Measurements from ENCODE around the gene RAD51B. TPM values are rescaled to one million over a fixed set of nuclear protein-coding genes. Genes with fewer than 3 reads are reported as not detected.

Gene RAD51B
- total RNA-seq, 4 donors from 2014 or later = 8.9 to 30.3 (median 10.4) TPM

DNA sequence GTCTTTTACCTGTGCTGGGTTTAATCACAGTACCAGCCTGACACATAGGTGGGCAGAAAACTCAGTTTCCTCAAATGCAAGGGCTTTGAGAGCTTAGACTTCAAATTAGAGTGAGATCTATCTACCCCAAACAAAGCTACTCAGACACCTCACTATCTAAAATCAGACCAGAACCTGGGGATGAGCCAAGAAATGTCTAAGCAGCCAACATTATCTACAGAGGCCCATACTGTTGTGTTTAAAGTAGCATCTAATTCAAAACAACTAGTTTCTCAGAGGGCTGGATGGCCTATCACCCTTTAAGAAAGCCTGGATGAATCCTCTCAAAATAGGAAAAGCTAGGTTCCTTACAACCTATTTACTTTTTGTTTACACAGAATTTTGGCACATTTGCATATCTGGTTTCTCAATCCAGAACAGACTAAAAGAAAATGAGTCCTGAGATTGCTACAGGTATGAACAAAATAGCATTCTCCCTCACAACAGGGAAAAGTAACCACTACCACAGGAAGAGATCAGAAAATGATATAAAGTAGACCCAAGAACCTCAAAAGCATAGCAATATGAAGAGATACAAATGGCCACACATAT lies 830.9 kb downstream of the RAD51B start:
- ATAC-seq (ENCODE audit: low FRiP score) (no peak), DNase-seq (ENCODE audit: low spot score) (no peak)
- TF ChIP-seq, protein P1, sequence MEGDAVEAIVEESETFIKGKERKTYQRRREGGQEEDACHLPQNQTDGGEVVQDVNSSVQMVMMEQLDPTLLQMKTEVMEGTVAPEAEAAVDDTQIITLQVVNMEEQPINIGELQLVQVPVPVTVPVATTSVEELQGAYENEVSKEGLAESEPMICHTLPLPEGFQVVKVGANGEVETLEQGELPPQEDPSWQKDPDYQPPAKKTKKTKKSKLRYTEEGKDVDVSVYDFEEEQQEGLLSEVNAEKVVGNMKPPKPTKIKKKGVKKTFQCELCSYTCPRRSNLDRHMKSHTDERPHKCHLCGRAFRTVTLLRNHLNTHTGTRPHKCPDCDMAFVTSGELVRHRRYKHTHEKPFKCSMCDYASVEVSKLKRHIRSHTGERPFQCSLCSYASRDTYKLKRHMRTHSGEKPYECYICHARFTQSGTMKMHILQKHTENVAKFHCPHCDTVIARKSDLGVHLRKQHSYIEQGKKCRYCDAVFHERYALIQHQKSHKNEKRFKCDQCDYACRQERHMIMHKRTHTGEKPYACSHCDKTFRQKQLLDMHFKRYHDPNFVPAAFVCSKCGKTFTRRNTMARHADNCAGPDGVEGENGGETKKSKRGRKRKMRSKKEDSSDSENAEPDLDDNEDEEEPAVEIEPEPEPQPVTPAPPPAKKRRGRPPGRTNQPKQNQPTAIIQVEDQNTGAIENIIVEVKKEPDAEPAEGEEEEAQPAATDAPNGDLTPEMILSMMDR (IDR thresholded peaks at IDR 0.05) = no peak

DNA sequence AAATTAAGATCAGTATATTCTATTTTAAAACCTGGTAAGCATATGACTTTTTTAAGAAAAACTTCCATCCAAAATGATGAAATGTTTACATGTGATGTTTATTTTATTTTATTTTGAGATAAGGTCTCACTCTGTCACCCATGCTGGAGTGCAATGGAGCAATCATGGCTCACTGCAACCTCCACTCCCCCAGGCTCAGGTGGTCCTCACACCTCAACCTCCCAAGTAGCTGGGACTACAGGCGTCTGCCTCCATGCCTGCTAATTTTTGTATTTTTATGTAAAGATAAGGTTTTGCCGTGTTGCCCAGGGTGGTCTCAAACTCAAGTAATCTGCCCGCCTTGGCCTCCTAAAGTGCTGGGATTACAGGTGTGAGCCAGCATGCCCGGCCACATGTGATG lies 831.5 kb downstream of the RAD51B start:
- no peak for DNase-seq (ENCODE audit: low spot score)
- TF ChIP-seq, protein P1 (IDR thresholded peaks at IDR 0.05) = no peak
- no peak for ATAC-seq (ENCODE audit: low FRiP score)

DNA sequence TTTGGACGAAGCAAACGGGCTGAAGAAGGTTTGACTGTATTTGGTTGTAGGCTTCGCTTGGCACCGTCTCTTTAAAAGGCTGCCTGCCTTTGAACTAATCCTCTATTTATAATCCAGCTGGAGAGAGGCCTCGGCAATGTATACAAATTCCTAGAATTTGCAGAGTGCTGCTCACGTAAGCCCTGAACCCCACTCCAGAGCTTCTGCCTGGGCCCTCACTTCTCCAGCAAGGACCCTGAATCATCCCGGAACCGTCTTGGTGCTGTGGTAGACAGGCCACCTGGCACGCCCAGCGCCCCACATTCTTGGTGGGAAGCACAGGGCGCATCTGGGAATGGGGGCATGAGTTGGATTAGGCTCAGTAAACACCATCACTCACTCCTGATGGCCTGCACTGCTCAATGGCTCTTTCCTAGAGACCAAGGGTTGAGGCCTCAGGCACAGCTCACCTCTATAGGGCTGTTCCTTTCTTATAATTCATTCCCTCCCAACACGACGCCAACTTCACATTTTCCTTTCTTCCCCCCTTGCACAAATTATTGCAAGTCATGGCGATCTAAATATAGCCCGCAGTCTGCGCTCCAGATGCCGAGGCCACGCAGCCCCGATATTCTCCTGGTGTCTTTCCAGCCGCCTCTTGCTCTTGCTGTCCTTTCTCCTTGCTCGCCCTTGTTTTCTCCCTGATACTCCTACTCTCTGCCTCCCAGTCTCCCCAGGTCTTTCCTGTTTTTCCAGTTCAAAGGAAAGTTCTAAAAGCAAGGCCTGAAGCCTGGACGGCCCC lies 832.3 kb downstream of the RAD51B start:
- DNase-seq (ENCODE audit: low spot score) = no peak
- TF ChIP-seq, protein P1 (IDR thresholded peaks at IDR 0.05) = no peak
- ATAC-seq (ENCODE audit: low FRiP score) = no peak

DNA sequence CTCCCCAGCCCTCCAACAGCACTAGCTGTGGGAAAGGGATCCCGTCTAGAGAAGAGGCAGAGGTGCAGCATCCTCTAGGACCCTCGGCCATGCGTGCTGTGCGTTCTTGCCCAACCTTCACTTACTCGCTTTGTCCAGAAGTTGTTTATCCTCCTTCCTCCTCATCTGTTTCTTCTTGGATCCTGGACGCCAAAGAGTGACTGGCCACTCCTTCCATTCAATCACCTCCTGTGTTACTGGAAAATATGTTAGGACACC lies 832.8 kb downstream of the RAD51B start:
- TF ChIP-seq, protein P1 (IDR thresholded peaks at IDR 0.05) = no peak
- no peak for DNase-seq (ENCODE audit: low spot score)
- no peak for ATAC-seq (ENCODE audit: low FRiP score)

DNA sequence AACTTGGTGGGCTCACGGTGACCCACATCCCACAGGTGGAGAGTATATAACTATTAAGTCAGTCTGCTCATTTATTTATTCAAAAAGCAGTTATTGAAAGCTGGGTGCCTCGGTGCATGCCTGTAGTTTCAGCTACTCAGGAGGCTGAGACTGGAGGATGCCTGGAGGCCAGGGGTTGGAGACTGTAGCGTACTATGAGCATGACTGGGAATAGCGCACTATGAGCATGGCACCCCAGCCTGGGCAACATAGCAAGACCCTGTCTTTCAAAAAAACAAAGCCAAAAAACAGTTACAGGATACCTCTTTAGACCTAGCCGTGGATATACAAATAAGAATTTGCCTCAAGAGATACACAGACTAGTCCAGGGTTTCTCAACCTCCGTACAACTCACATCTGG lies 833.5 kb downstream of the RAD51B start:
- no peak for ATAC-seq (ENCODE audit: low FRiP score)
- DNase-seq (ENCODE audit: low spot score) = no peak
- TF ChIP-seq, protein P1 (IDR thresholded peaks at IDR 0.05) = no peak

DNA sequence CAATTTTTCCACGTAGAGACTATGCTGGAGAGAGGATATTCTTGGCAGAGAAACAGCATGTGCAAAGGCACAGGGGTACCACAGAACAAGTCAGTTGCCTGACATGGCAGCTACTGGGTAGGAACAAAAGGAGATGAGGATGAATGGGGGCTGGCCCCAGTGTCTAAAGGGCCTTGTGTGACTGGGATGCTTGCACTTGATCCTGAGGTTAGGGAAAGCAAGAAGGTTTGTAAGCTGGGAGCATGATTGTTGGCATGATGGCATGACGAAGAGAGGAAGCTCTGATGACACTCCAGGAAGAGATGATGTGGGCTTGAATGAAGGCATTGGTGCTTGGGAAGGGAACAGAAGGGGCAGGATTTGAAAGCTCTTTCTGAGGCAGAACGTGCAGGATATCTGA lies 834.2 kb downstream of the RAD51B start:
- no peak for DNase-seq (ENCODE audit: low spot score)
- no peak for ATAC-seq (ENCODE audit: low FRiP score)

More for the DNA sequence above, 834.2 kb downstream of the RAD51B start:
- TF ChIP-seq, protein P1 (IDR thresholded peaks at IDR 0.05) = no peak

Measured in omental fat pad (tissue), 4 donors.